ENCODE measurements around the gene TCOF1. TPM values are rescaled to one million over a fixed set of nuclear protein-coding genes. Genes with fewer than 3 reads are reported as not detected.

Gene TCOF1
- total RNA-seq, 1 donor: 21.7 TPM

DNA sequence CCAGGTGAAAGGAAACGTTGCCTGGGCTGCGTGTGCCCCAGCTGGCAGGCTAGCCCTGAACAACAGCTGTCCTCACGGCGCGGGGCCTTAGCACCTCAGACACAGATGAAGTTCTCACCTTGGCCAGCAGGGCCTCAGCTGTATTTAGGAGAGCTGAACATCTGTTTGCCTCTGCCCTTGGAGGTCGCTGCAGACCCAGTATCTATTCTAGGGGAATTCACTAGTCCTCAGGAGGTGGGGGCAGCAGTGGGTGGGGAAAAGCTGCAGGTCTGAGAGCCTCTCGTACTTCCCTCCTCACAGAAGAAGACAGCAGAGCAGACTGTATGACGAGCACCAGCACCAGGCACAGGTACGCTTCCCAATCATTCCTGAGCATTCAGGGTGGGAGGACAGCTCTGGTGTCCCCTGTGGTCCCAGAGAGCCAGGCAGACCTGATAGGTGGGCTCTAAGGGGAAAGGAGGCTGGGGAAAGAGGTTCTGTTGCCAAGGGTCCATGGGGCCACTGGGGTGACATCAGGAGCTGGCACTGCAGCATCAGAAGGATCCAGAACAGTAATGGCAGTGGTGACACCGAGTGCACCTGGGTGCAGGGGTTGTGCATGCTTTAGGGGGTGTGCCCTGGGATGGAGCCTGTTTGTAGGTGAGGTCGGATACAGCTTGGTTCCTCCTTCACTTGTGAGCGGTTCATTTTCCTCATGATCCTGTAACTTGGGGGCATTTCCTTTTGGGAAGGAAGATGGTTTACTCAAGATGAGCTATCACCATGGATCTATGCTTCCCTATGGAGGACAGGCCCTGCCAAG, 41.4 kb downstream of the TCOF1 start:
- Histone ChIP-seq H3K9me3 (ENCODE audit: low read depth, low read length) (no peaks in the 10 kb centered on the region), H3K27me3 (ENCODE audit: insufficient read depth, low read length) (no peaks in the 10 kb centered on the region), H3K4me3 (ENCODE audit: low read length) (no peak overlapping the region), H3K4me1 (ENCODE audit: insufficient read depth, low read length) (no peaks in the 10 kb centered on the region)

- H3K27me3 ChIP-seq (ENCODE audit: insufficient read depth, low read length): no peaks in the 10 kb centered on the region
- no peaks in the 10 kb centered on the region for H3K4me1 ChIP-seq (ENCODE audit: insufficient read depth, low read length)
- H3K9me3 ChIP-seq (ENCODE audit: low read depth, low read length): no peaks in the 10 kb centered on the region
- H3K4me3 ChIP-seq (ENCODE audit: low read length): no peak overlapping the region
Measured at GRCh38 chr5:150399524-150400211, 42.2 kb downstream of the TCOF1 start.

- no peaks in the 10 kb centered on the region for H3K9me3 ChIP-seq (ENCODE audit: low read depth, low read length)
- H3K4me3 ChIP-seq (ENCODE audit: low read length): no peak overlapping the region
- H3K27me3 ChIP-seq (ENCODE audit: insufficient read depth, low read length): no peaks in the 10 kb centered on the region
Measured at GRCh38 chr5:150400316-150401075, 43.0 kb downstream of the TCOF1 start.

DNA sequence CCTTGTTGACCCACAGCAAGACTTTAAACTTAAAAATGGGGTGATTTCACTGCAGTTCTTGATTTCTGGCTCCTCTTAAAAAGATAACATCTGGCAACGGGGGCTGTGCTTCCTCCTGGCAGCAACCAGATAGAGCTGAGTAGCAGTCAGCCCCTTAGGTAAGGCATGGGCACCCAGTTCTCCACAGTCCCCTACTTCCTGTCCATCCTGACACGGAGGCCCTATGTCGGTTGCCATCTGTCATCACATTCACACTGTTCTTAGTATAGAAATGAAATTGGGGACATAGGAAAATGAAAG, 43.5 kb downstream of the TCOF1 start:
- no peak overlapping the region for H3K4me3 ChIP-seq (ENCODE audit: low read length)
- no peaks in the 10 kb centered on the region for H3K27me3 ChIP-seq (ENCODE audit: insufficient read depth, low read length)
- H3K4me1 ChIP-seq (ENCODE audit: insufficient read depth, low read length): no peaks in the 10 kb centered on the region
- H3K9me3 ChIP-seq (ENCODE audit: low read depth, low read length): no peaks in the 10 kb centered on the region

More at GRCh38 chr5:150400316-150401075, 43.0 kb downstream of the TCOF1 start:
- no peaks in the 10 kb centered on the region for H3K4me1 ChIP-seq (ENCODE audit: insufficient read depth, low read length)

DNA sequence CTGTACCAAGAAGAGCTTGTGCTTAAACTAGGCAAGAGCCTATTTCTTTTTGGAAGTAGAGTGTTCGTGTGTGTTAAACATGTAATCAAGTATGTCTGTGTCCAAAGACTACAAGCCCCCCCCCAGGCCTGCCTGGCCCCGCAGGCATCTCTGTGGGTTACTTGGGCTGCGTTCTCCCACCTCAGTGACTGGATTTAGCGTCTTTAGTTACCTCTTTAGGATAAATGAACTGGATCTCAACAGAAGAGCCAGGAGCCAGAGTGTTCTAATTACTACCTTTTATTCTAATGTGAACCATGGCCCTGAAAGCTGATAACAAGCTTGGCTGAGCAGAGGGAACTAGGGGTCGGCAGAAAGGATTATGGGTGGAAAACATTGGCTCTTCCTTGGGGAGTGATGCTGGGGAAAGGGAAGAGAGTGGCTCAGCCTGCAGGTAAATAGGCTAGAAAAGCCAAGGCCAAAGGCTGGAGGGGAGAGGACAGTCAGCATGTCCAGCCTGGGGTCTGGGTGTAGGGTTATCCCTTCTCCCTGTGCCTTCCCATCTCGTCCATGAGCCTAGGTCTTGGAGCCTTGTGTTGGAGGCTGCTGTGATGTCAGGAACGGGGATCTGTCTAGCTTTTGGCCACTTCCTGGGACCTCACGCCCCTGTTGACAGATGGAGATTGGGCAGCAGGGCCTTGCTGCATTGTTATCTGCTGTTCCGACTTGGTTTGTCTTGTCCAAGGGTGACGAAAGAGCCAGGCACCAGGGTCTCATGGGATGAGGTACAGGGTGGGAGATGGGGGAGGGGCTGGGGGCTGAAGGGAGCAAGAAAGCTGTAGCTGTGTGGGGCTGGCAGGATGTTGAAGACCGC, 44.1 kb downstream of the TCOF1 start:
- Histone ChIP-seq H3K9me3 (ENCODE audit: low read depth, low read length) (no peaks in the 10 kb centered on the region), H3K4me1 (ENCODE audit: insufficient read depth, low read length) (no peaks in the 10 kb centered on the region), H3K4me3 (ENCODE audit: low read length) (no peak overlapping the region), H3K27me3 (ENCODE audit: insufficient read depth, low read length) (no peaks in the 10 kb centered on the region)

- Histone ChIP-seq H3K4me3 (ENCODE audit: low read length) (no peak overlapping the region), H3K4me1 (ENCODE audit: insufficient read depth, low read length) (peaks cover under 1% of the 10 kb centered on the region)
Measured at GRCh38 chr5:150402229-150402773, 44.8 kb downstream of the TCOF1 start.

DNA sequence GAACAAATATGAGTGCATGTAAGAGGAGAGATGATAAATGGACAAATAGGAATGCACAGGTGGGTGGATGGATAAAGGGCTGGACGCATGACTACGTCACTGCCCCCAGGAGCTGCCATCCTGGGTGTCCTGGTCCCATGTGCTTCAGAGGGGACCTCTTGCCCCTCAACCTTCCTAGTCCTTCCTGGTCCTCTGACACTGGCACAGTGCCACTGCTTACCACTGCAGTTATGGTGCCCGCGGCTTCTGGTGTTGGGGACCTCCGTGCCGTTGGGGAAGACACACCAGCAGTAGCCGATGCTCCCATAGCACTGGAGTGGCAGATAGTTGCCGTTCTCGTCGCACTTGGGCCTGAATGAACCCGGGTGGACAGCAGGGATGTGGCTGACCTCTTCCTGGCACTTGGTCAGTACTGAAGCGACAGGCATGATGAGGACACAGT, 45.4 kb downstream of the TCOF1 start:
- H3K9me3 ChIP-seq (ENCODE audit: low read depth, low read length): no peaks in the 10 kb centered on the region

More at GRCh38 chr5:150402229-150402773, 44.8 kb downstream of the TCOF1 start:
- Histone ChIP-seq H3K9me3 (ENCODE audit: low read depth, low read length) (no peaks in the 10 kb centered on the region), H3K27me3 (ENCODE audit: insufficient read depth, low read length) (no peaks in the 10 kb centered on the region)

DNA sequence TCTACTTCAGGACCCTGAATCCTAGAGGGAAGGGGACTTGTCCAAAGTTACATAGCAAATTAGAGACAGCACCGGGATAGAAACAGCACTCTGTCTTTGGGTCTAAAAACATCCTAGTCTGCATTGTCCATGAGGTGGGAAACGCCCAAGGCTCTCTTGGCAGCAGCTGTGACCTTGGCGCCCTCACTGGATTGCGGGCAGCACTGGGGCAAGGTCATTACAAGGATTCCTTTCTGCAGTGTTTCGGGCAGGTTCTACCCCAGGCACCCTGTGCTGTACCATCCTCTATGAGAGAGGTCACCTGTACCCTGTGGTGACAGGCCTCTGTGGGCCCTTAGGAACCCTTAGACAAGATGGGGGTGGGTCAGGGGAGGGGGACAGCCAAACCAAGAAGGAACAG, 46.6 kb downstream of the TCOF1 start:
- Histone ChIP-seq H3K27me3 (ENCODE audit: insufficient read depth, low read length) (no peaks in the 10 kb centered on the region), H3K4me1 (ENCODE audit: insufficient read depth, low read length) (peaks cover 18% of the 10 kb centered on the region), H3K9me3 (ENCODE audit: low read depth, low read length) (no peaks in the 10 kb centered on the region), H3K4me3 (ENCODE audit: low read length) (no peak overlapping the region)

More for the DNA sequence above, 45.4 kb downstream of the TCOF1 start:
- H3K4me3 ChIP-seq (ENCODE audit: low read length): no peak overlapping the region
- H3K4me1 ChIP-seq (ENCODE audit: insufficient read depth, low read length): peaks cover 6% of the 10 kb centered on the region
- no peaks in the 10 kb centered on the region for H3K27me3 ChIP-seq (ENCODE audit: insufficient read depth, low read length)

DNA sequence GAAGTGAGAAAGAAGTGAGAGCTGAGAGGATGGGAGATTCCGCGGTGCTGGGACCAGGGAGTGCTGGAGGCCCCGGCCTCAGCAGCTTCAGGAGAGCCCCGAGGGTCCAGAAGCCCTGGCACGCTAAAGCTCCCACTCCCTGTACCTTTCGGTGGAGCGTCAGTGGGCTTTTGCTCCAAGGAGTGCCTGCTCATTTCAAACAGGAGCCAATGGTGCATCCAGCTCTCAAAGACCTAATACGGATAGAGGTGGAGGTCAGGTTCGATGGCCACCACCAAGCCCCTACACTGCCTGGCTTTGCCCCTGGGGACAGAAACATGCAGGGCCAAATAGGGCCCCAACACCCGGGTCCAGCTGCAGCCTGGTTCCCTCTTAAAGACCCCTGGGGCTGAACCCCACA, 47.0 kb downstream of the TCOF1 start:
- H3K4me1 ChIP-seq (ENCODE audit: insufficient read depth, low read length): peaks cover 22% of the 10 kb centered on the region
- no peaks in the 10 kb centered on the region for H3K9me3 ChIP-seq (ENCODE audit: low read depth, low read length)
- no peaks in the 10 kb centered on the region for H3K27me3 ChIP-seq (ENCODE audit: insufficient read depth, low read length)
- H3K4me3 ChIP-seq (ENCODE audit: low read length): no peak overlapping the region

DNA sequence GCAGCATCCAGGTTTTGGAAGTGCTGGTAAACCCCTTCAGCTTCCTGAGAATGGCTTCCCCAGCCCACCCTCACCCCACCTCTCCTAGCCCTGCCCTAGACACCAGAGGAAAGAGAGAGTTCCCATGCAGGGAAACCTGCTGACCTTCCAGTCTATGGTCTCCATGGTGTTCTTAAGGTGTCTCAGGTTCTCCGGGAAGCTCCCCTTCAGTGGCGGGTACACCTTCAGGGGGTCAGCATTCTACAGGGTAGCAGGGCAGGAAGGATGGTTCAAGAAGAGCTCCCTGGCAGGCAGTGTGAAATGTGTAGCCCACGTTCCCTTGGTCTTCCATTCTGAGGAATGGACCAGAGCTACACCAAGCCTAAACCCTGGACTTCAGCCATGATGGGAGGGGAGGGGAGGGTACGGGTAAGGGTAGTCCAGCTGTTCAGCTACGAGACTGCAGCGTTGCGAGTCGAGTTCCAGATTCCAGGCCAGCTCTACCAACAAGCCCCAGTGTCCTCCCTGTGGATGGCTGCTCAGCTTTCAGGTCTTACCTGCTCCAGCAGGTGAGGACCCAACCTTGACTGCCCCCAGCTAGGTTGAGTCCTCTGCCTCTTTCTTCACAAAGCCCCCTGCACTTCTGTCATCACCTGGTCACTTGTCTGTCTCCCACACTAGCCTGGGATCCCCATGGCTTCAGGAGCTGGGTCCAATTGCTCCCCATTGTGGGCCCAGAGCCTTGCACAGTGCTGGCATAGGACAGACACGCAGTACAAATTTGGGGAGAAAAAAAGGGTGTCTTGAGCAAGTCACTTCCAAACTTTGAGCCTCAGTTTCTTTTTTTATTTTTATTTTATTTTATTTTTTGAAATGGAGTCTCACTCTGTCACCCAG, 47.7 kb downstream of the TCOF1 start:
- Histone ChIP-seq H3K9me3 (ENCODE audit: low read depth, low read length) (no peaks in the 10 kb centered on the region), H3K4me3 (ENCODE audit: low read length) (no peak overlapping the region), H3K27me3 (ENCODE audit: insufficient read depth, low read length) (no peaks in the 10 kb centered on the region), H3K4me1 (ENCODE audit: insufficient read depth, low read length) (peaks cover 28% of the 10 kb centered on the region)

DNA sequence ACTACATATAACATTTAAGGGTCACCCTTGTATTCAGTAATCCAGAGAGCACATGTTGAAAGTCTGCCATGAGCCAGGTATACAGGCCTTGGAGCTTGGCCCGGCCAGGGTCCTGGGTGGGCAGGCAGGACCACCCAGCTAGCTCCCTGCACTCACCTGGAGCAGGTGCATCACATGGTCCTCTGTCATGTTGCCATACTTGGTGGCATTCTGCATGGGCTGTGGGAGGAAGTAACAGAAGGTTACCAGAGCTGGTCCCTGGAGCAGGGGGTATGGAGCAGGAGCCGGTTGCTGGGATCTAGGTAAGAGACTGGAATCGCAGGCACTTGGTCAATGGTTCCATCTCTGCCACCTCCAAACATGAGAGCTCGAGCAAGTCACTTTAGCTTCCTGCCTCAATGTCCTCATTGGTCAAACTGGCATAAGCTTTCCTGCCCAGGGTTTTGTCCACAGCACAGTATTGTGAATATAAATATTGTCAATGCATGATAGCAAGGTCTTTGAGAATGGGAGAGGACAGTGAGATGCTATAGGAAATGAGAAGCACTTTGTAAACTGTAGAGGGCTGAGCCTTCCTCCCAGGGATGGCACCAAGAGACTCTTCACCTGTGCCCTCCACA, 48.7 kb downstream of the TCOF1 start:
- no peaks in the 10 kb centered on the region for H3K27me3 ChIP-seq (ENCODE audit: insufficient read depth, low read length)
- H3K4me3 ChIP-seq (ENCODE audit: low read length): no peak overlapping the region
- H3K9me3 ChIP-seq (ENCODE audit: low read depth, low read length): no peaks in the 10 kb centered on the region
- peaks cover 38% of the 10 kb centered on the region for H3K4me1 ChIP-seq (ENCODE audit: insufficient read depth, low read length)

DNA sequence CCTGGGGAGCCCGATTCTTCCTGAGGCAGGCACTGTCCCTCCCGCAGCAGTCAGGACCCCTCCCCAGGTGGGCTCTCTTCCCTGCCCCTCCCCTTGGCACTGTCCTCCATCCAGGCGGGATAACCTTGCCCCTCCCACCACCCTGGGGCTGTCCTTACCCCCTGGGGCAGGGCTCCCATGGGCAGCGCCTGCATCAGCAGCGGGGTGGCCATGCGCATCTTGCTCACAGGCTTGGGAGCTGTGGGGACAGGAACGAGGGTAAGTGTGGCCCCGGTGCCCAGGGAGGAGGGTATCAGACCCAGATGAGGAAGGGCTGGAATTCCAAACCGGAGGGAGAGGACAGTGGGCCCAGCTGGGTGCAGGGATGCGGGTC, 49.2 kb downstream of the TCOF1 start:
- H3K9me3 ChIP-seq (ENCODE audit: low read depth, low read length): no peaks in the 10 kb centered on the region
- H3K4me3 ChIP-seq (ENCODE audit: low read length): no peak overlapping the region
- peaks cover 43% of the 10 kb centered on the region for H3K4me1 ChIP-seq (ENCODE audit: insufficient read depth, low read length)
- no peaks in the 10 kb centered on the region for H3K27me3 ChIP-seq (ENCODE audit: insufficient read depth, low read length)

DNA sequence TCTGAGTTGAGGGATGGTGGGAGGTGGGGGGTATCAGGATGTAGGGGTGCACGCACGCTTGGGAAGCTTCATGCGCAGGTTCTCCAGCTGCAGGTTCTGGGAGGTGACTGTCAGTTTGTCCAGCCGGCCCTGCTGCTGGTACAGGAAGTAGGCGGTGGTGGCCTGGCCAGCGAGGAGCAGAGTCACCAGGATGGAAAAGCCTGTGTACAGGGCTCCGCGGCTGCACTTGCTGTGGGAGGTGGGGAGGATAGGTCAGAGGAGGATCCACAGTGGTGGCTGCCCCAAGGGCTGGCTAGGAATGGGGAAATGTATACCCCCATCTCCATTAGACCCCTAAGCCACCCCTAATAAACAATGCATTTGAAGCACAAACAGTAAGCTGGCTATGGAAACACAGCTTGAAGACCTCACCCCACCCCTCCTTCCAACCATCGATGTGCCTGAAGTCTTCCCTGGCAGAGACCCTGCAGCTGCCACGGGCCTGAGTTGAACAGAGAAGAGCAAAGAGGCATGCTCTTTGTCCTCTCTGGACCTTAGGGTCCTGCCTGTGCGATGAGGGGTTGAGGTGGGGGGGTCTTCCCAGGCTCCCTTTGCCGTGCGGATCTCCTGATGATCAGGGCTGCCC, 49.7 kb downstream of the TCOF1 start:
- Histone ChIP-seq H3K4me3 (ENCODE audit: low read length) (no peak overlapping the region), H3K9me3 (ENCODE audit: low read depth, low read length) (no peaks in the 10 kb centered on the region), H3K27me3 (ENCODE audit: insufficient read depth, low read length) (no peaks in the 10 kb centered on the region), H3K4me1 (ENCODE audit: insufficient read depth, low read length) (peaks cover 47% of the 10 kb centered on the region)
